RPMI7951 (cell line): ENCODE measurements around the gene SMIM7. TPM values are rescaled to one million over a fixed set of nuclear protein-coding genes. Genes with fewer than 3 reads are reported as not detected.
"Not testable (repeated sequence)": the region's sequence is repeated elsewhere in the genome, so short reads cannot be mapped to it uniquely, and the experiment has no call there.

Source experiments
- DNase-seq: peaks from one replicate; pipeline ENCODE4 v3.0.0-alpha.2; 2012; ENCODE audit warnings: low read depth
- total RNA-seq: library from RNA; depleted of rRNA; stranded (reverse); fragments of >200 nt; shearing (Covaris generic); gene quantifications from 2 replicates; pipeline ENCODE4 v1.2.3, GENCODE V29; 2014; rRNA removed

Gene SMIM7
- 118 and 139 TPM in 2 replicates for total RNA-seq

GRCh38 chr19:16659832-16660708 lies at the start of gene SMIM7:
Gene SMIM7, minus strand, starts transcription at chr19:16660144. Its CDS starts 34 bp downstream, at chr19:16660110.
- peak; percentile 98 for DNase-seq

- no peak for DNase-seq
Measured at GRCh38 chr19:16703677-16704076, 43.7 kb upstream of the SMIM7 start.

- peak; percentile 94 for DNase-seq
Measured at GRCh38 chr19:16702123-16702522, 42.2 kb upstream of the SMIM7 start.

- DNase-seq, result no peak
Measured at GRCh38 chr19:16698914-16699313, 39.0 kb upstream of the SMIM7 start.

- no peak for DNase-seq
Measured at GRCh38 chr19:16688084-16688483, 28.1 kb upstream of the SMIM7 start.

GRCh38 chr19:16684216-16684615 lies 24.3 kb upstream of the SMIM7 start:
- DNase-seq, result no peak

- DNase-seq, result no peak
Measured at GRCh38 chr19:16682539-16682938, 22.6 kb upstream of the SMIM7 start.

GRCh38 chr19:16679811-16680210 lies 19.9 kb upstream of the SMIM7 start:
- no peak for DNase-seq

- no peak for DNase-seq
Measured at GRCh38 chr19:16678498-16678897, 18.6 kb upstream of the SMIM7 start.

- no peak for DNase-seq
Measured at GRCh38 chr19:16677055-16677454, 17.1 kb upstream of the SMIM7 start.

GRCh38 chr19:16676101-16676798 lies 16.3 kb upstream of the SMIM7 start:
- DNase-seq, result no peak

- DNase-seq, result not testable (repeated sequence)
Measured at GRCh38 chr19:16673839-16674238, 13.9 kb upstream of the SMIM7 start.

- DNase-seq, result no peak
Measured at GRCh38 chr19:16673231-16673630, 13.3 kb upstream of the SMIM7 start.

- no peak for DNase-seq
Measured at GRCh38 chr19:16671652-16672274, 11.8 kb upstream of the SMIM7 start.

GRCh38 chr19:16670291-16670690 lies 10.3 kb upstream of the SMIM7 start:
- DNase-seq, result no peak

- DNase-seq, result not testable (repeated sequence)
Measured at GRCh38 chr19:16668702-16669101, 8.8 kb upstream of the SMIM7 start.

- no peak for DNase-seq
Measured at GRCh38 chr19:16668176-16668575, 8.2 kb upstream of the SMIM7 start.

- DNase-seq, result no peak
Measured at GRCh38 chr19:16661480-16662034, 1.6 kb upstream of the SMIM7 start.

GRCh38 chr19:16660763-16661479 lies 977 bp upstream of the SMIM7 start, which contains the start of gene TMEM38A:
Gene TMEM38A, plus strand, starts transcription at chr19:16661139. Its CDS starts 79 bp downstream, at chr19:16661218.
- peak; percentile 36 for DNase-seq

- DNase-seq, result no peak
Measured at GRCh38 chr19:16659464-16659831, 496 bp downstream of the SMIM7 start.

- no peak for DNase-seq
Measured at GRCh38 chr19:16657384-16657783, 2.6 kb downstream of the SMIM7 start.
